Activated CD8-positive, alpha-beta memory T cell treated with anti-CD3 and anti-CD28 coated beads, Interleukin-2, amount 50 U/mL, for 24 hours (primary cell): Measurements from ENCODE around the gene MED12.
A peak's percentile ranks its signal among the peaks of the same experiment; 100 is the strongest.
"Not testable (repeated sequence)": the region's sequence is repeated elsewhere in the genome, so short reads cannot be mapped to it uniquely, and the experiment has no call there.

Source experiments
- DNase-seq: peaks from one replicate; pipeline ENCODE4 v3.0.0-alpha.2; 2020; ENCODE audit errors: extremely low read depth

Gene MED12

GRCh38 chrX:71162981-71163380 is 44.6 kb downstream of the MED12 start:
- no peak for DNase-seq

- no peak for DNase-seq
Observed at GRCh38 chrX:71164071-71164470, 45.7 kb downstream of the MED12 start.

GRCh38 chrX:71166461-71166860 is 48.1 kb downstream of the MED12 start:
- no peak for DNase-seq

GRCh38 chrX:71167031-71167781 is 48.8 kb downstream of the MED12 start:
- no peak for DNase-seq

GRCh38 chrX:71168134-71168533 is 49.7 kb downstream of the MED12 start:
- no peak for DNase-seq

- DNase-seq, result no peak
Observed at GRCh38 chrX:71169586-71169985, 51.2 kb downstream of the MED12 start.

- no peak for DNase-seq
Observed at GRCh38 chrX:71170660-71171059, 52.3 kb downstream of the MED12 start.

- no peak for DNase-seq
Observed at GRCh38 chrX:71171110-71171801, 52.9 kb downstream of the MED12 start.

GRCh38 chrX:71173440-71173839 is 55.0 kb downstream of the MED12 start:
- no peak for DNase-seq

GRCh38 chrX:71174795-71175194 is 56.4 kb downstream of the MED12 start:
- no peak for DNase-seq

- DNase-seq, result no peak
Observed at GRCh38 chrX:71175531-71175930, 57.1 kb downstream of the MED12 start.

GRCh38 chrX:71177327-71177726 is 58.9 kb downstream of the MED12 start:
- no peak for DNase-seq

- DNase-seq, result no peak
Observed at GRCh38 chrX:71178908-71179307, 60.5 kb downstream of the MED12 start.

- DNase-seq, result not testable (repeated sequence)
Observed at GRCh38 chrX:71180579-71181265, 62.3 kb downstream of the MED12 start.

GRCh38 chrX:71181558-71181909 is 63.1 kb downstream of the MED12 start:
- DNase-seq, result no peak

- peak; percentile 56 for DNase-seq
Observed at GRCh38 chrX:71181910-71182799, 63.8 kb downstream of the MED12 start.

GRCh38 chrX:71182871-71183270 is 64.5 kb downstream of the MED12 start:
- DNase-seq, result no peak

- no peak for DNase-seq
Observed at GRCh38 chrX:71183341-71183740, 64.9 kb downstream of the MED12 start.

GRCh38 chrX:71184092-71184491 is 65.7 kb downstream of the MED12 start:
- no peak for DNase-seq

- DNase-seq, result no peak
Observed at GRCh38 chrX:71184803-71185495, 66.6 kb downstream of the MED12 start.

- no peak for DNase-seq
Observed at GRCh38 chrX:71191248-71191647, 72.9 kb downstream of the MED12 start.
